ENCODE measurements around the gene ERF.
A peak's percentile ranks its signal among the peaks of the same experiment; 100 is the strongest.

Gene ERF

DNA sequence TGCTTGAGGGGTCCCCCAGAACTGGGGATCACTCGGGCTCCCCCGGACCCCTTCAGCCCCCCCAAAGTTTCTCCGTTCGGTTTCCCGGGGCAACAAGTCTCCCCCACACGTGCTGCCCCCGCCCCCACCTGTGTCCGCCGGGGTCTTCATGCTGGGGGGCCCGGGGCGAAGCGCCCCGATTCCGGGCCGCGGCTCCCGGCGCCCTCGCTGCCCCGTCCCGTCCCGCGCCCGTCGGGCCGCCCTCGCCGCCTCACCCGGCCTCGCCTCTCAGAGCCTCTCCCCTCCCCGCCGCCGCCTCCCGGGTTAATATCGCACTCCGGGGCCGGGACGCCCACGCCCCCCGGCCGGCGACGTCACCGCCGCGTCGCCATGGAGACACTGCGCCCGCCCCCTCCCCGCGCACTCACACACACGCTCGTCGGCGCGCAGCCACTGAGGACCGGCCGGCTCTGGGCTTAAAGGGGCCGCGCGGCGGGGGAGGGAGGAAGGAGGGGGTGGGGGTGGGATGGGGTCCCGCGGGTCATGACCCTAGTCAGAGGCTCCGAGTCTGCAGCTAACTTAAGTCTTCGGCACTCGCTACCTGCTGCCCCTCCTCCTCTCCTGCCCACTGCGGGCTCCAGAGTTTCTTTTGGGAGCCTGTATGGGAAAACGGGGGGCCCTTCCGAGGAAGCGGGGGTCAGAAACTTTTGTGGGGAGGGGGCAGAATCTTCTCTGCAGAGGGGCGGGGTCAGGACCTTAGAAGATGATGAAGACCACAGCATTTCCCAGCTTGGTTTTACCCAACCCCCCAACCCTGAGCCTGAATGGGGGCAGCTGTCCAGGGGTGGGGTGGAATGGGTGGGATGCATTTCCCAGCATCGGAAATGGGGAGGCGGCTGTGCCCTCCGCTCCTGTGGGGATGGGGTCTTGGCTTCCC lies at the start of gene ERF:
TSS of gene ERF (minus strand) at position 279 of the 916 bp plus-strand sequence. CDS start at position 150, 129 bp downstream.
- TF ChIP-seq, protein P1, sequence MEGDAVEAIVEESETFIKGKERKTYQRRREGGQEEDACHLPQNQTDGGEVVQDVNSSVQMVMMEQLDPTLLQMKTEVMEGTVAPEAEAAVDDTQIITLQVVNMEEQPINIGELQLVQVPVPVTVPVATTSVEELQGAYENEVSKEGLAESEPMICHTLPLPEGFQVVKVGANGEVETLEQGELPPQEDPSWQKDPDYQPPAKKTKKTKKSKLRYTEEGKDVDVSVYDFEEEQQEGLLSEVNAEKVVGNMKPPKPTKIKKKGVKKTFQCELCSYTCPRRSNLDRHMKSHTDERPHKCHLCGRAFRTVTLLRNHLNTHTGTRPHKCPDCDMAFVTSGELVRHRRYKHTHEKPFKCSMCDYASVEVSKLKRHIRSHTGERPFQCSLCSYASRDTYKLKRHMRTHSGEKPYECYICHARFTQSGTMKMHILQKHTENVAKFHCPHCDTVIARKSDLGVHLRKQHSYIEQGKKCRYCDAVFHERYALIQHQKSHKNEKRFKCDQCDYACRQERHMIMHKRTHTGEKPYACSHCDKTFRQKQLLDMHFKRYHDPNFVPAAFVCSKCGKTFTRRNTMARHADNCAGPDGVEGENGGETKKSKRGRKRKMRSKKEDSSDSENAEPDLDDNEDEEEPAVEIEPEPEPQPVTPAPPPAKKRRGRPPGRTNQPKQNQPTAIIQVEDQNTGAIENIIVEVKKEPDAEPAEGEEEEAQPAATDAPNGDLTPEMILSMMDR (IDR thresholded peaks at IDR 0.05; ENCODE audit: unreplicated experiment in 3 of 3), result no peak
- H3K9me3 Mint-ChIP-seq, result no peaks in the 10 kb centered on the region
- peaks cover 16% of the 10 kb centered on the region for H3K4me1 Mint-ChIP-seq
- peaks cover 5% of the 10 kb centered on the region for H3K36me3 Mint-ChIP-seq (ENCODE audit: low read depth)
- H3K27me3 Mint-ChIP-seq (ENCODE audit: low read depth), result no peaks in the 10 kb centered on the region
- H3K27ac Mint-ChIP-seq, result peak within 1 kb of the TSS; percentile 88 to 94 (median 88)
- peak within 1 kb of the TSS; percentile 83 to 87 (median 83) for H3K4me3 Mint-ChIP-seq

DNA sequence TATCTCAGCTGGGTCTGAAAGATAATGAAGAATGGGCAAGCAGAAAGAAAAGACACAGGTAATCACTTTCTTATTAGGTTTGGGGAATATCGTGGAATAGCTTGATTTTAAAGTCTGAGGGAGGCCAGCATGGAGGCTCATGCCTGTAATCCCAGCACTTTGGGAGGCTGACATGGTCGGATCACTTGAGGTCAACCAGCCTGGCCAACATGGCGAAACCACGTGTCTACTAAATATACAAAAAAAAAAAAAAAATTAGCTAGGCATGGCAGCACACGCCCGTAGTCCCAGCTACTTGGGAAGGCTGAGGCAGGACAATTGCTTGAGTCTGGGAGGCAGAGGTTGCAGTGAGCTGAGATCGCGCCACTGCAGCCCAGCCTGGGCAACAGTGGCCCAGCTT lies 48.9 kb upstream of the ERF start:
- H3K9me3 Mint-ChIP-seq, result no peaks in the 10 kb centered on the region
- H3K27ac Mint-ChIP-seq, result peak overlapping the region; percentile 96 to 99 (median 98)
- TF ChIP-seq, protein P1 (IDR thresholded peaks at IDR 0.05; ENCODE audit: unreplicated experiment in 3 of 3), result no peak

DNA sequence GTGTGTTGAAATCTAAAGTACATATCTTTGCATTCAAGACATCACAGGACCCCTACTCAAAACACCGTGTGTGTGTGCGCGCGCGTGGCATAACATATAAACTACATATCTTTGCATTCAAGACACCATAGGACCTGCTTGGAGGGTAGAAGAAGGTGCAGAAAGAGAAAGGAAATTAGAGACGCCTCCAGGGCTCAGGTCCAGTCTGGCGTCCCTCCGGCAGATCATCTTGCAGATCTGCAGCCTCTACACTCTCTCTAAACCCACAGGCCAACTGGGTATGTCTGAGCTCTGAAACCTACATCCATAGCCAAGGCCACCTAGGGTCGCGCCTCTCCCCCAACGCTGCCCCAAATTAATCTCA lies 48.2 kb upstream of the ERF start:
- H3K27ac Mint-ChIP-seq, result peak overlapping the region; percentile 96 to 99 (median 98)
- H3K4me1 Mint-ChIP-seq, result peaks cover 14% of the 10 kb centered on the region
- no peaks in the 10 kb centered on the region for H3K27me3 Mint-ChIP-seq (ENCODE audit: low read depth)
- peak overlapping the region; percentile 86 to 96 (median 89) for H3K4me3 Mint-ChIP-seq
- TF ChIP-seq, protein P1 (IDR thresholded peaks at IDR 0.05; ENCODE audit: unreplicated experiment in 3 of 3), result no peak
- H3K9me3 Mint-ChIP-seq, result no peaks in the 10 kb centered on the region
- peaks cover 8% of the 10 kb centered on the region for H3K36me3 Mint-ChIP-seq (ENCODE audit: low read depth)

More for the DNA sequence above, 48.9 kb upstream of the ERF start:
- no peaks in the 10 kb centered on the region for H3K27me3 Mint-ChIP-seq (ENCODE audit: low read depth)
- H3K36me3 Mint-ChIP-seq (ENCODE audit: low read depth), result peaks cover 8% of the 10 kb centered on the region
- peaks cover 14% of the 10 kb centered on the region for H3K4me1 Mint-ChIP-seq
- peak overlapping the region; percentile 12 to 86 (median 54) for H3K4me3 Mint-ChIP-seq

DNA sequence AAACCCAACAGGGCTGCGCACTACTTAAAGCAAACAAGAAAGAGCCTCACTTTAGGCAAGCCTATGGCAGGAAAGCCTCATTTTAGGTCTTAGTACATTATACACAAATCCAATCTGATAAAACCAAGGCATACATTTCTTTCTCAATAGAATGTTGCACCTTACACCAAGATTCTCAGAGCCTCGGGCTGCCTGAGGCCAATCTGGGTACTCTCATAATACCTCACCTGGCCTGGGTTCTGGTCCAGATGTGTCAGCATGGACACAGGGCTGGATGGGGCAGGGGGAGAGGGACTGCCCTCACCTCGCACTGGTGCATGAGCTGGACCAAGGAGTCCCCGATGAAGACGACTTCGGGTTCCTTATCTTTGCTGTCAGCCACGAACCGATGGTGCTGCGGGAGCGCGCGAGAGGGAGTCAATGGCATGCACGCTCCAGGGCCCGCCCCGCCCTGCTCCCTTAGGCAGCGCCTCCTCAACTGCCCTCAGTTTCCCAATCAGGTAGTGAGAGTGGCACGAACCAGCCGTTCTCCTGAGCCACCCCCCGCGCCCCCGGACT lies 46.8 kb upstream of the ERF start, which contains the start of gene PRR19:
TSS of gene PRR19 (plus strand) at position 487 of the 558 bp plus-strand sequence. CDS start 7,453 bp downstream, outside the sequence.
- Mint-ChIP-seq H3K36me3 (ENCODE audit: low read depth) (peaks cover 11% of the 10 kb centered on the region), H3K27me3 (ENCODE audit: low read depth) (no peaks in the 10 kb centered on the region), H3K9me3 (no peaks in the 10 kb centered on the region), H3K4me3 (peak within 1 kb of the TSS; percentile 86 to 96 (median 89)), H3K27ac (peak within 1 kb of the TSS; percentile 96 to 99 (median 98)), H3K4me1 (peaks cover 14% of the 10 kb centered on the region)
- TF ChIP-seq, protein P1 (IDR thresholded peaks at IDR 0.05; ENCODE audit: unreplicated experiment in 3 of 3), result no peak

DNA sequence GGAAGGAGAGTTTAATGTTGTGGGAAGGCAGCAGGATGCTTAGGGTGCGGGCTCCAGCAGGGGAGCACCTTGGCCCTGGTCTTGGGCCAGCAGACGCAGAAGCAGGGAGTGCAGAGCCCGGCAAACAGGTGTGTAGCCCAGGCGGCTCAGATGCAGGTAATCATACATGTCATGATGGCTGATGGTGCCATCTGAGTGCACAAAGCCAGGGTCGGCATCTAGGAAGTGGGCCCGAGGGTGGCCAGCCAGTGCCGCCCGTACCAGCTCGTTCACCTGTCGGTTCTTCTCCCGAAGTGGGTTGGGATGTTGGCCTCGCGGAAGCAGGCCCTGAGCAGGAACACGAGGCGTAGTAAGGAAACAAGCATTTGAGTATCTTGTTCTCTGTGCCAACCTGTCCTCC lies 42.1 kb upstream of the ERF start:
- Mint-ChIP-seq H3K9me3 (no peaks in the 10 kb centered on the region), H3K4me1 (peaks cover 5% of the 10 kb centered on the region), H3K4me3 (peak overlapping the region; percentile 6 to 47 (median 19)), H3K27ac (peak overlapping the region in 2 of 3 experiments; percentile 47 to 61), H3K36me3 (ENCODE audit: low read depth) (peaks cover 30% of the 10 kb centered on the region), H3K27me3 (ENCODE audit: low read depth) (no peaks in the 10 kb centered on the region)
- TF ChIP-seq, protein P1 (IDR thresholded peaks at IDR 0.05; ENCODE audit: unreplicated experiment in 3 of 3), result no peak
